GM12878 (cell line): ENCODE data around the gene RDM1. TPM values are rescaled to one million over a fixed set of nuclear protein-coding genes. Genes with fewer than 3 reads are reported as not detected.

ENCODE experiments used
- ATAC-seq: fragments of 200-7000 bp; cut with Tn5 transposase; 3 replicates; pipeline ENCODE4 v1.9.1; 2020; ENCODE audit warnings: mild to moderate bottlenecking, moderate library complexity
- BruUV-seq: library from RNA; stranded (reverse); fragments of 400-500 nt; replicated peaks from 2 replicates; lab custom pipeline; 2021; lab: Mats Ljungman, UMichigan
- CTCF ChIA-PET: fragments of 300-600 bp; sonication (Branson Sonifier 250); formaldehyde crosslinking; extraction: SDS; loops from one replicate; lab custom pipeline; 2021; ENCODE audit warnings: inconsistent platforms; lab: Yijun Ruan, JAX
- POLR2A ChIA-PET: fragments of 350-600 bp; formaldehyde crosslinking; extraction: SDS; loops from one replicate; lab custom pipeline; 2021; ENCODE audit warnings: inconsistent platforms; lab: Charles Lee
- RAD21 ChIA-PET: fragments of 300-600 bp; sonication (Branson Sonifier 250); formaldehyde crosslinking; loops from one replicate; lab custom pipeline; 2023; ENCODE audit warnings: antibody characterized with exemption; ENCODE audit not compliant: unreplicated experiment; lab: Charles Lee
- SMC1A ChIA-PET: fragments of 300-600 bp; sonication (Branson Sonifier 250); formaldehyde crosslinking; loops from one replicate; lab custom pipeline; 2023; ENCODE audit not compliant: unreplicated experiment, uncharacterized antibody; lab: Charles Lee
- DNase-seq: peaks from one replicate; pipeline ENCODE4 v3.0.0-alpha.2; 2011; ENCODE audit warnings: low read depth, low spot score
- FAIRE-seq: peaks from 3 replicates; lab custom pipeline; 2011; peaks lifted over from hg19 to GRCh38; lab: Jason Lieb, UNC
- H2AFZ ChIP-seq: 2 replicates; pipeline ENCODE4 v1.6.0; 2011; ENCODE audit warnings: low read depth, low read length, control low read depth; ENCODE audit not compliant: control insufficient read depth
- H3K27ac ChIP-seq: 2 replicates; pipeline ENCODE4 v1.5.1; 2011; ENCODE audit warnings: control low read depth; ENCODE audit not compliant: control insufficient read depth, insufficient read depth
- H3K27me3 ChIP-seq, 2 experiments: replicated peaks in 1 of 2; 2 replicates each; pipeline versions ENCODE4 v1.6.0 to v1.6.1; 2011; ENCODE audit warnings: low read length in 1 of 2; ENCODE audit not compliant: control insufficient read depth in 2 of 2, insufficient read depth in 2 of 2
- H3K36me3 ChIP-seq, 2 experiments: 2 replicates each; pipeline ENCODE4 v1.5.1; 2011; ENCODE audit warnings: low read length in 1 of 2; ENCODE audit not compliant: control insufficient read depth in 2 of 2, insufficient read depth in 2 of 2
- H3K4me1 ChIP-seq: 2 replicates; pipeline ENCODE4 v1.6.1; 2011; ENCODE audit warnings: mild to moderate bottlenecking, low read length, moderate library complexity, mixed read lengths; ENCODE audit not compliant: control insufficient read depth, insufficient read depth
- H3K4me2 ChIP-seq: 2 replicates; pipeline ENCODE4 v1.6.0; 2011; ENCODE audit warnings: control low read depth; ENCODE audit not compliant: control insufficient read depth, insufficient read depth
- H3K4me3 ChIP-seq: fragments of 200-600 bp; sonication (generic); 2 replicates; pipeline ENCODE4 v1.5.1; 2016
- H3K79me2 ChIP-seq: 2 replicates; pipeline ENCODE4 v1.6.0; 2011; ENCODE audit warnings: low read length; ENCODE audit not compliant: control insufficient read depth, insufficient read depth
- H3K9ac ChIP-seq: 2 replicates; pipeline ENCODE4 v1.8.0; 2011; ENCODE audit warnings: low read length, control low read depth, mixed read lengths; ENCODE audit not compliant: control insufficient read depth, insufficient read depth
- H3K9me3 ChIP-seq: replicated peaks from 3 replicates; pipeline ENCODE4 v1.5.1; 2011; ENCODE audit warnings: mild to moderate bottlenecking, low read length; ENCODE audit not compliant: control insufficient read depth, insufficient read depth
- H4K20me1 ChIP-seq: 2 replicates; pipeline ENCODE4 v1.6.0; 2011; ENCODE audit not compliant: control insufficient read depth, insufficient read depth
- ATF7 ChIP-seq: fragments of 450-650 bp; IDR thresholded peaks from 2 replicates; pipeline ENCODE4 v1.6.1; 2016; ENCODE audit warnings: low read depth, mild to moderate bottlenecking
- FOXM1 ChIP-seq: IDR thresholded peaks from 2 replicates; pipeline ENCODE4 v1.6.1; 2012; ENCODE audit warnings: low read depth, mild to moderate bottlenecking, inconsistent platforms, low read length, moderate library complexity
- SMARCA5 ChIP-seq: fragments of 450-650 bp; IDR thresholded peaks from 2 replicates; pipeline ENCODE4 v1.6.1; 2017; ENCODE audit warnings: mild to moderate bottlenecking
- SREBF1 ChIP-seq: IDR thresholded peaks from 2 replicates; pipeline ENCODE4 v1.6.1; 2012; ENCODE audit warnings: mild to moderate bottlenecking, low read length
- STAT1 ChIP-seq: fragments of 450-650 bp; conservative IDR thresholded peaks from 2 replicates; pipeline ENCODE4 v1.6.1; 2014; ENCODE audit warnings: antibody characterized with exemption, mild to moderate bottlenecking
- ZBTB33 ChIP-seq: fragments of 450-650 bp; IDR thresholded peaks from 2 replicates; pipeline ENCODE4 v1.6.1; 2017; ENCODE audit warnings: mild to moderate bottlenecking
- WGBS: methylation state at CpG from one replicate; pipeline ENCODE4 v1.1.6; 2016; ENCODE audit warnings: low lambda C conversion rate; ENCODE audit not compliant: insufficient replicate concordance, insufficient coverage; ENCODE audit errors: missing lambda C conversion rate; 5-methylcytosine and 5-hydroxymethylcytosine counted together
- in situ Hi-C: fragments of 300-500 bp; cut with MboI; formaldehyde crosslinking; loops from 9 replicates; pipeline ENCODE4 v1.14.3; 2018; ENCODE audit warnings: mixed read lengths
- intact Hi-C: fragments of 100-400 bp; cut with micrococcal nuclease; formaldehyde crosslinking; loops from one replicate; pipeline ENCODE4 v1.14.2; 2022; ENCODE audit not compliant: unreplicated experiment
- polyA plus RNA-seq, 11 experiments: library from polyadenylated mRNA; depleted of rRNA in 4 of 11; unstranded in 6 of 11; stranded (reverse) in 5 of 11; fragments of >200 nt; fragmentation: Nextera tagmentation in 4 of 11; fragmentation: Illumina TruSeq in 1 of 11; extraction: Ambion mirVana in 4 of 11; extraction: Trizol in 1 of 11; gene quantifications; 1 replicate in 1 of 11; 2 replicates in 10 of 11; pipeline versions ENCODE4 v1.2.1 to v1.2.3, GENCODE V29; 2011 to 2016; ENCODE audit warnings: inconsistent platforms in 2 of 11, missing spikeins in 2 of 11, low read depth in 1 of 11
- total RNA-seq, 4 experiments: library from RNA; depleted of rRNA in 3 of 4; stranded (reverse); fragments of >200 nt in 3 of 4; fragmentation: Illumina TruSeq in 1 of 4; extraction: Trizol in 1 of 4; gene quantifications; 2 replicates each; pipeline versions ENCODE4 v1.2.1 to v1.2.3, GENCODE V29; 2013 to 2021

Gene RDM1
- total and polyA plus RNA-seq, 10 of the 15 experiments (the other 5 are each of a cell fraction or from before 2014, with no cell fraction given), result 5.7 to 18.4 (median 10.7) TPM

- FAIRE-seq, result no peak
- Histone ChIP-seq H3K4me1 (peaks cover 6% of the 10 kb centered on the region; the same call in 1 of the 2 replicates), H3K4me3 (no peak overlapping the region), H2AFZ (no peak overlapping the region), H3K9me3 (no peaks in the 10 kb centered on the region; the same call in 1 of the 3 replicates)
- ChIA-PET POLR2A (interaction anchor here (1.2 to 1.3 kb wide), 2 partner anchors 94 to 172 kb away, joined by 3 to 5 read pairs; no protein-coding TSS in a partner anchor), RAD21 (interaction anchor here (1.1 to 17.2 kb wide), 9 partner anchors 9 to 170 kb away, joined by 4 to 342 read pairs (median 8); partner anchors contain the start of gene CCL3)
- no peak for DNase-seq
- ATAC-seq, result no peak
- TF ChIP-seq STAT1 (no peak), ZBTB33 (no peak), SREBF1 (no peak), ATF7 (no peak), FOXM1 (no peak), SMARCA5 (no peak)
- TF ChIP-seq, all 136 proteins: peak for 0
- no peaks in the 10 kb centered on the region for H3K79me2 ChIP-seq
- no peak overlapping the region for H3K9ac ChIP-seq
- WGBS, result 67% methylated on average over 3 of the region's 3 CpGs
- no TSS peak for BruUV-seq
- no peak overlapping the region for H3K27ac ChIP-seq
- H3K36me3 ChIP-seq, result no peaks in the 10 kb centered on the region
- no peak overlapping the region for H3K4me2 ChIP-seq
- ChIA-PET CTCF (interaction anchor here (0.7 to 19.0 kb wide), 12 partner anchors 9 to 505 kb away, joined by 3 to 622 read pairs (median 4); partner anchors contain the start of genes CCL18 and CCL3), SMC1A (interaction anchor here (0.6 to 17.2 kb wide), 21 partner anchors 9 to 706 kb away, joined by 3 to 485 read pairs (median 4); partner anchors contain the start of genes CCL14, CCL3 and CCL4)
- H3K27me3 ChIP-seq, result no peaks in the 10 kb centered on the region
- in situ Hi-C loops (no loop called here), intact Hi-C loops (no loop called here)
- H4K20me1 ChIP-seq, result no peaks in the 10 kb centered on the region
Measured at GRCh38 chr17:35978346-35978745, 47.8 kb upstream of the RDM1 start.
